Stimulated activated CD8-positive, alpha-beta memory T cell treated with anti-CD3 and anti-CD28 coated beads, Interleukin-4, amount 100 ng/mL, for 48 hours (primary cell): ENCODE measurements around the gene ARMC12.

Source experiments
- DNase-seq: peaks from one replicate; pipeline ENCODE4 v3.0.0-alpha.2; 2020

Gene ARMC12

GRCh38 chr6:35777356-35778102 is 40.7 kb downstream of the ARMC12 start:
- DNase-seq = no peak

- no peak for DNase-seq
These were observed 41.6 kb downstream of the ARMC12 start for GRCh38 chr6:35778437-35778836.

DNA sequence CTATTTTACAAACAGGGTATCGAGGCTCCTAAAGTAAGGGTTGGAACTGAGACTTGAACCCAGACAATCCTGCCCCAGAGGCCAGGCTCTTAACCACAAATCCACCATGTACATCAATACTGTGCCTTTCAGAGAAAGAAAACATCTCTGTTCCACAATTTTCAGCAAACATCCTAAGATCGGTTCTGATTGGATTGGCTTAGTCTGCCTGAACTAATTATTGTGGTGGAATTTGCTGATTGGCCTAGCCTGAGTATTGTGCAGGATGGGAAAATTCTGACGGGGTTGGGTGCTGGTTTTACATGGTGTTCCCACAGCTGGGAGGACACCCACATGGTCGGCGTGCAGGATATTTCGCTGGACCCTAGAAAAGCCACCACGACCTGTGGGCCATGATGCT is 43.9 kb downstream of the ARMC12 start, which contains the start of gene CLPSL1:
TSS of gene CLPSL1 (plus strand) at position 301 of the 400 bp plus-strand sequence. CDS start at position 393, 92 bp downstream.
- DNase-seq = no peak

DNA sequence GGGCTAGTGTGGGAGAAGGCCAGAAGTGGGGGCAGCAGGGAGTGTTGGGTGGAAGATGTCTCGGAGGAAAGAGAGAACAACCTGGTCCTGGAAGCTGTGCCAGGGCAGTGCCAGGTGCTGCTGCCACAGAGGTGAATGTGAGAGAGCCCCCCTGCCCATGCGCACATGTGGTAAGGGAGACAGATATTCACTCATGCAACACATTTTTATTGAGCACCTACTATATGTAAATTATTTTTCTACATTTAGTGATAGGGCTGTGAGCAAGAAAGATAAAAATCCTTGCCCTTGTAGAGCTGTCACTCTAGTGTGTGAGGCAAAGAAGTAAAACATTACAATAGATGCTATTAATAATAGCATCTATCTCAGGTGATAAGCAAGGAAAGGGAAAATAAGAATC is 44.5 kb downstream of the ARMC12 start:
- DNase-seq = no peak

DNA sequence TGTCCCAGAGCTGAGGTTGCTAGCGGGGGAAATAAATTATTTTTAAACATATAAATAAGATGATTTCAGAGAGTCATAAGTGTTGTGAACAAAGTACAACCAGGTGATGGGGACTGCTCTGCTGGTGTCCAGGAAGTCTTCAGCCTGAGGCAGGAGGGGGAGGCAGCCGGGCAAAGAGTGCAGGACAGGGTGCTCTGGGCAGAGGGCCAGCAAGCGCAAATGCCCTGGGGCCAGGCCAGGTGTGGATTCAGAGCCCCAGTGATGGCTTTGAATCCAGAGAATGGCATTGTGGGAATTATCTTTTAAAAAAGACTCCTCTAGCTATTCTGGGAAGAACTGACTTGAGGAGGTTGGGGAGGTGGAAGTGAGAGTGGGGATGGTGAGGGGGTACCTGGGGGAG is 45.6 kb downstream of the ARMC12 start:
- no peak for DNase-seq

DNA sequence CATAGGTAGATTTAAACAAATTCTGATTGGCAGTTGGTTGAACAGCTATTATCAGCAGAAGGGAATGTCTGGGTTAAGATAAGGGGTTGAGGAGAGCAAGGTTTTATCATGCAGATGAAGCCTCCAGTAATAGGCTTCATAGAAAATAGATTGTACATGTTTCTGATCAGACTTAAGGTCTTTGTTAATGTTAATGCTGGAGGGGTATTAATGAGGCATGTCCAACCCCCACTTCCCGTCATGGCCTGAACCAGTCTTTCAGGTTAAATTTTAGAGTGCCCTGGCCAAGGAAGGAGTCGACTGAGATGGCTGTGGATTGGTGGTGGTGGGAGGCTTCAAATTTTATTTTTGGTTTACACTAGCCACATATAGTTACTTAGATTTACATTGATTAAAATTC is 47.4 kb downstream of the ARMC12 start:
- DNase-seq = no peak

DNA sequence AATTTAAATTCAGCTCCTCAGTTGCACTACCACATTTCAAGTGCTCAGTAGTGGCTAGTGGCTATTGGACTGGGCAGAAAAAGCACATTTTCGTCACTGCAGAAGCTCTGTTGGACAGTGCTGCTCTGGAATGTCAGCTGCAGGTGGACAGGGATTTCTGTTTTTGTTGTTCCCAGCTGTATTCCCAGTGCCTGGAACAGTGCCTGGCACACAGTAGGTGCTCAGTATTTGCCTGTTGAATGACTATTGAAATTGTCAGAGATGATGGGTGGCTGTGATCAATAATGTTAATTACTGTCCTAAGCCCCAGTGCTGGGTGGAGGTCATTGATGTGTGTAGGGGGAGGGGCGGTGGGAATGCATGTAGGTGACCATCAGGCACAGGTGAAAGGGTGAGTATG is 49.4 kb downstream of the ARMC12 start:
- no peak for DNase-seq

GRCh38 chr6:35786810-35787209 is 50.0 kb downstream of the ARMC12 start:
- DNase-seq = no peak

- no peak for DNase-seq
These were observed 50.7 kb downstream of the ARMC12 start for GRCh38 chr6:35787266-35788218.

DNA sequence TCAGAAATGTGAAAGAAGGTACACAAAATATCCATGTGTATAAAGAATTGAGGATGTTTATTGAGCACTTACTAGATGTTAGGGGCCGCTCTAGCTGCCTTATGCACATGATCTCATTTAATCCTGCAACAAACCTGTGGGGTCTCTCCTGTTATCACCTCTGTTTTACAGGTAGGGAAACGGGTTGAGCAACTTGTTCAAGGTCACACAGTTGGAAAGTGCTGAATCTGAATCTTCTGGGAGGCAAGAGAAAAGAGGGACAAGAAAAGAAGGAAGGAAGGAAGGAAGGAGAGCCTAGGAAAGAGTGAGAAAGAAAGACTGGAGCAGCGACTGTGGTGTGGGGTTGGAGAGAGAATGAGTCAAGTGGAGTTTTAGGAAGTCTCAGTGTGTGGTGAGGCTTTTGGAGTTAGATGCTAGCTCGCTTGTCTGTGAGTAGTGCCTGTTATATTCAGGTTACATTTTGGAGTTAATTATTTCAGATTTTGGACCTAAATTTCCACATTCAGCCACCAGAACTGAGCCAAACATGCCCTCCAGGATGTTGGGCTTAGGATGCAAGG is 51.7 kb downstream of the ARMC12 start:
- DNase-seq = no peak

- DNase-seq = no peak
These were observed 53.9 kb downstream of the ARMC12 start for GRCh38 chr6:35790683-35791082.

DNA sequence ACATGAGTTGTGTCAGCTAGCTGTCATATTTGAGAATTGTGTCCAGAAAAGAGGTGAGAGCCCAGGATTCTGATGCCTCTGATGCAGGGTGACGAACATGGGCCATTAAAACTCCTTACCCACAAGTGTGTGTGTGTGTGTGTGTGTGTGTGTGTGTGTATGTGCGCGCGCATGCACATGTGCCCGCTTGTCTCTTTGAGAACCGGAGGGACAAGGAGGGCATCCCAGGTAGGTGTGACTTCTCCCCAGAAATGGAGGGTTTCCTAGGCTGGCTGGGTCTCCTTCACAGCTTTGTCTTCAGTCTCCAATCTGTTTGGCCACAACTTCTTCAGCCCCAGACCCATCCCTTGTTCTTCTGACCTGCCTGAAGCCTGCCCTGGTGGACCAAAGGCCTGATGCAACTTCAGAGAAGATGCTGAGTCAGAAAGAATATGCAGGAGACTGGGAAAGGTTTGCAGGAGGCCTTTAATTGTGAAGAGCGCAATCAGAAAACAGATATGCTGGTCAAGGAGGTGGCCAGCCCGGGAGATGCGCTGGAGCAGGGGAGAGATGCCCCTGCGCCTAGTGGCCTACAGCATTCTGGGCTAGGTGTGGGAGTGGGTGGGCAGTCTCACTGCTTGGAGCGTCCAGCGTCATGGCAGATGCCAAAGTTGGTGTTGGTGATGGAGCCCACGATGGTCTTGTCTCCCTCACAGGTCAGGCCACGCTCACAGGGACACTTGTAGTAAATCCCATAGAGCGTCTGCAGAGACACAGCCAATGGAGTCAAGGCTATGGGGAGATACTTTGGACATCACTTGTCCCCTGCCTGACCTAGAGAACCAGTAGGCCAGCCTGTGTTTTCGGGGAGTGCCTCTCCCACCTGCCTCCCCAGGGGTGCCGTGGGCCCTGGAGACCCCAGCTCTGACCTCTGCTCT is 58.0 kb downstream of the ARMC12 start:
- no peak for DNase-seq

DNA sequence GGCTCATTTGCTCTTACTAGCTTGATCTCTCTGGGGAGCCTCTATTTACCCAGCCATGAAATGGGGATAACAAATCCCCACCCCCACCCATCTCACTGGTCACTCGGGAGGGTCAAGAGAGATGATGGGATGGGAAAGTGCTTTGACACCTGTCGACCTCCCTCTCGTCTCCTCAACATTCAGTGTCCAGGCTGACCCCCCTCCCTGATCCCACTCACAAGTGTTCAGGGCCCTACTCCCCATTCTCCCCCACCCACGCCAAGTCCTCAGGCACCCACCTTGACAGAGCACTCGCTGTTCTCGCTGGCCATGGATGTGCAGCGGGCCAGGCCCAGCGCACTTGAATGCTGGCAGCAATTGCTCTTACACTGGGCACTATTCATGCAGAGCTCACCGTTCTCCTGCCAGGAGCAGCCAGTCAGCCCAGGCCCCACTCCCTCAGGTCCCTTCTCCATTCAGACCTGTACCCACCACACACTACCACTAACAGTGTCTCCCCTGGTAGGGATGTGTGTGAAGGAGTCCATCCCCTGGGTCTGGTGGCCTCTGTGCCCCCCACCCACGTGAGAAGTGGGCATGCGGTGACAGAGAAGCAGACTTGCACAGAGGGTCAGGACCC is 58.7 kb downstream of the ARMC12 start:
- DNase-seq = no peak

DNA sequence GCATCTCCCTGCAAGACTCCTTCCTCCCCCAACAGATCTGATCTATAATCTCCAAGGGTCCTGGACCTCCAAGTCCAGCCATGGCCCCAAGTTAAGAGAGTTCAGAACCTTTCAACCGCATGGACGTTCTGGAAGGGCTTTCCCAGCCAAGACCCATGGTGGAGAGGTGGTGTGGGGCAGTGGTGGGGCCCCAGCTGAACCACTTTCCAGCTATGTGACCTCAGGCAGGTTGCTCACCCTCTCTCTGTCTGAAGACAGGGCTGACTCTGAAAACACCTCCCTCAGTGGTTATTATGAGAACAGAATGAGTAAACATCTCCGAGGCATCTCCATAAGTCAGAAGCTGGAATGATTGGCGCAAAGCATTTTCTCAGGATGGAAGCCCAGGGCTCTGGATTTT is 59.4 kb downstream of the ARMC12 start:
- DNase-seq = no peak

DNA sequence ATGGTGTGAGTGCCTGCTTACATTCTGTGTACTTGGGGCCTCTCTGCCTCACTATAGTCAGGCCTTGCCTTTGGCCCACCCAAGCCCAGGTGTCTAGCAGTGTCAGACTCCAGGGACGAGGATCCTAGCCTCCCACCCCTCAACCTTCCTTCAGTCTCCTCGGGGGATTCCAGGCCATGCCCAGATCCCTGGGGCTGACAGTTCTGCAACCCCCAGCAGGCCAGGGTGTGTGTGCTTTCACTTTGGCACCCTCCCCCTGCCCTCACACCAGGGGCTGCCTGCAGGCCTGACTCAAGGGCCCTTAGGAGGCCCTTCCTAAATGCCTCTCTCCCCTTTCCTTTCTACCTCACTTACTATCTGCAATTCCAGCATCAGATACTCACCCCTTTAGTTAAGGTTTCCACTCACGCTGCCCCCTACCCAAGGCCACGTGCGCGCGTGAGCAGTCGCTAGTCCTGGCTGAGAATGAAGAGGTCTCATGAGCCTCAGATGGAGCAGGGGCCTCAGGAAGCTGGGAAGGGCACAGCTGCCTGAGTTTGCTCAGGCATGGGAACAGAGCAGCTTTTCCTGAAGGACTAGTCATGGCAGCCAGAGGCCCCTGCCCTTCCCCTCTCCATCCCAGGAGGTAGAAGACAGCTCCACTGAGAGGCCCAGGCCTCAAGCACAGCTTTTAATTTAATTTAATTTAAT is 61.1 kb downstream of the ARMC12 start:
- no peak for DNase-seq
